HG03196 (cell line): Measurements from ENCODE around the gene FMO3.

Experiments used
- ATAC-seq: cut with Tn5 transposase; IDR thresholded peaks from one replicate; pipeline ENCODE4 v1.9.1; 2021; ENCODE audit not compliant: unreplicated experiment

FMO3 gene

GRCh38 chr1:171155484-171155883 is 64.8 kb downstream of the FMO3 start:
- no peak for ATAC-seq

DNA sequence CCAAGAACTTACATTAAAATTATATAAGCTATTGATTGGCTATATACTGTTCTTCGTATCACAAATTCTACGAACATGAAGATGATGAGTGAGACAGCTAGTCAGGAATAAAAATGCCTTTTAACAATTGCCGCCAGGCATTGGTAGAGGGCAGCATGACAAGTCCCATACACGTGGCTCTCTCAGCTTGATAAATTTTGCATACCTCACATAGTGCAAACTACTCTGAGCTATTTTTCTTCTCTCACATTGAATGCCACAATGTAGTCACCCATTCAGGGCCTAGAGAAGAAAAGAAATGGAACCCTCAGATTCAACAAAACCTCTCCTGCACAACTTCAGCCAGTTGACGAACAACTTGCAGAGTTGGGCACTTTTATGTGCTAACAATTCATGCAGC is 67.4 kb downstream of the FMO3 start:
- no peak for ATAC-seq

GRCh38 chr1:171158551-171158950 is 67.8 kb downstream of the FMO3 start:
- ATAC-seq: no peak

DNA sequence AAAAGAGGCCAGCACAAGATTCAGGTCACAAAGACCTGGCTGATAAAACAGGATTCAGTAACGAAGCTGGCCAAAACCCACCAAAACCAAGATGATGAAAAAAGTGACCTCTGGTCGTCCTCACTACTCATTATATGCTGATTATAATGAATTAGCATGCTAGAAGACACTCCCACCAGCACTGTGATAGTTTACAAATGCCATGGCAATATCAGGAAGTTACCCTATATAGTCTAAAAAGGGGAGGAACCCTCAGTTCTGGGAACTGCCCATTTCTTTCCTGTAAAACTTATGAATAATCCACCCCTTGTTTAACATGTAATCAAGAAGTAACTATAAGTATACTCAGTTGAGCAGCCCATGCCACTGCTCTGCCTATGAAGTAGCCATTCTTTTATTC is 68.4 kb downstream of the FMO3 start:
- no peak for ATAC-seq

DNA sequence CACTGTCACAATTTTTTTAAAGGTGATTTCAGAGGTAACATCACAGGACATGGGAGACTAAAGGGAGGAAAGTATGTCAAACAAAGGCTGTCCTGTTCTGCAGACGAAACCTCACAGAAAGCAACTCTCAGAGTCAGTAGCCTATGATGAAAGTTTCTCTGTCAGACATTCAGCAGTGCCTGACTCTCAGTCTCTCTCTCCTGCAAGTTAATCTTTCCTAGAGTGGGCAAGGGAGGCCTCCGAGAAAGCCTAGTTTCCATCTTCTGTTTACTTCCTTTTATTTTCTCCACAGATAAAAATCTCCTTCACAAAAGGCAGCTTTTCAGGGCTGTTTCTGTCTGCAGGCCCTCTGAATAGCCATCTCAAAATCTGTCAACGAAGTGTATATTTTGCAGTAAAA is 69.5 kb downstream of the FMO3 start:
- ATAC-seq: no peak

GRCh38 chr1:171160639-171161354 is 70.1 kb downstream of the FMO3 start:
- ATAC-seq: no peak

DNA sequence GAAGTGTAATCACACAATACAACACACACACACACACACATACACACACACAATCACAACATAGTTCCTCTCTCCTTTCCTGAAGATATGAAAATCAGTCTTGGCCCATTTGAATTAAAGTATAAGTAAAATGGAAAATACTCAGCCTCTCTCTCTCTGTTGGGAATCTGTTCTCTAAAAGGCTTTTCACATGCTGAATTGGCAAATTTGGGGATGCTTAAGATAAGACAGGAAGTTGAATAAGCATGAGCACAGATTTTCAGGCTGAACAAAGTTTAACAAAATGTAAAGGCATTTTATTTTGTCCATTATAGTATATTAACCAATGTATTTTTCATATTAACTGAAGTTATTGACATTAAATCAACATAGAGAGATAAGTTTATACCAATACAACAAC is 70.7 kb downstream of the FMO3 start:
- no peak for ATAC-seq

DNA sequence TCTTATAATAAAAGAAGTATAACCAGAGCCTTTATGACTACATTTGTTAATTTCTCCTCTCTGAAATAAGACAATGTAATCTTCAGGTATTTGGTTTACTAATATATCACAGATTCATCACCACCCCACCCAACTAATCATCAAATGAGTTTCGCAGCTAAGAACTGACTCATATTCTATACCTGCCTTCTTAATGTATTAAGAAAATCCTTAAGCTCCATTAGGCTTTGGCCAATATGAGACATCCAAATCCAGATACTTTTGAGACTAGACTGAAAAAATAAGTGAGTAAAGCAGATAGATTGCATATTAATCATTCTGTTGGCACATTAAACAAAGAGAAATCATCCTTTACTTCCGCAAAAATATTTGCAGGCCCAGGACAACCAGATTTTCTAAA is 75.7 kb downstream of the FMO3 start:
- no peak for ATAC-seq
